ENCODE data around the gene SDK1.

Gene SDK1

GRCh38 chr7:3544202-3544601 is 243.2 kb downstream of the SDK1 start:
- H2AFZ ChIP-seq (ENCODE audit: low read depth, low read length), result no peak overlapping the region
- ATAC-seq (ENCODE audit: insufficient read depth, low read depth), result no peak
- no peaks in the 10 kb centered on the region for H3K9me3 ChIP-seq (ENCODE audit: insufficient read depth, low read length, severe bottlenecking)
- TF ChIP-seq CTCF (IDR thresholded peaks at IDR 0.05; ENCODE audit: borderline replicate concordance, extremely low read depth, low read length, poor library complexity, severe bottlenecking) (peak; percentile 29), EZH2 (IDR thresholded peaks at IDR 0.05; ENCODE audit: borderline replicate concordance, low read depth, low read length, severe bottlenecking) (no peak)
- no peak overlapping the region for H3K4me2 ChIP-seq (ENCODE audit: insufficient read depth, low read length)
- no peaks in the 10 kb centered on the region for H3K79me2 ChIP-seq (ENCODE audit: insufficient read depth, low read length)
- H3K4me3 ChIP-seq (ENCODE audit: low read depth in 1 of 2, low read length in 2 of 2), result no peak overlapping the region
- H3K9ac ChIP-seq (ENCODE audit: low read depth, low read length), result no peak overlapping the region
- no peak for DNase-seq
- H3K36me3 ChIP-seq (ENCODE audit: insufficient read depth, low read length), result no peaks in the 10 kb centered on the region
- H3K27ac ChIP-seq (ENCODE audit: low read length), result no peak overlapping the region
- H3K4me1 ChIP-seq (ENCODE audit: insufficient read depth, low read length), result no peaks in the 10 kb centered on the region
- H3K27me3 ChIP-seq (ENCODE audit: insufficient read depth, low read length, poor library complexity), result peaks cover 15% of the 10 kb centered on the region
- H4K20me1 ChIP-seq (ENCODE audit: insufficient read depth, low read length), result no peaks in the 10 kb centered on the region

GRCh38 chr7:3548815-3549214 is 247.8 kb downstream of the SDK1 start:
- TF ChIP-seq CTCF (IDR thresholded peaks at IDR 0.05; ENCODE audit: borderline replicate concordance, extremely low read depth, low read length, poor library complexity, severe bottlenecking) (no peak), EZH2 (IDR thresholded peaks at IDR 0.05; ENCODE audit: borderline replicate concordance, low read depth, low read length, severe bottlenecking) (no peak)
- H4K20me1 ChIP-seq (ENCODE audit: insufficient read depth, low read length), result no peaks in the 10 kb centered on the region
- no peaks in the 10 kb centered on the region for H3K9me3 ChIP-seq (ENCODE audit: insufficient read depth, low read length, severe bottlenecking)
- no peaks in the 10 kb centered on the region for H3K4me1 ChIP-seq (ENCODE audit: insufficient read depth, low read length)
- H3K4me2 ChIP-seq (ENCODE audit: insufficient read depth, low read length), result no peak overlapping the region
- no peaks in the 10 kb centered on the region for H3K36me3 ChIP-seq (ENCODE audit: insufficient read depth, low read length)
- H3K9ac ChIP-seq (ENCODE audit: low read depth, low read length), result no peak overlapping the region
- no peak overlapping the region for H2AFZ ChIP-seq (ENCODE audit: low read depth, low read length)
- peaks cover 15% of the 10 kb centered on the region for H3K27me3 ChIP-seq (ENCODE audit: insufficient read depth, low read length, poor library complexity)
- H3K79me2 ChIP-seq (ENCODE audit: insufficient read depth, low read length), result no peaks in the 10 kb centered on the region
- H3K27ac ChIP-seq (ENCODE audit: low read length), result no peak overlapping the region
- ATAC-seq (ENCODE audit: insufficient read depth, low read depth) (no peak), DNase-seq (no peak)
- no peak overlapping the region for H3K4me3 ChIP-seq (ENCODE audit: low read depth in 1 of 2, low read length in 2 of 2)

- Histone ChIP-seq H3K79me2 (ENCODE audit: insufficient read depth, low read length) (no peaks in the 10 kb centered on the region), H2AFZ (ENCODE audit: low read depth, low read length) (no peak overlapping the region), H3K27me3 (ENCODE audit: insufficient read depth, low read length, poor library complexity) (peaks cover 14% of the 10 kb centered on the region), H3K4me2 (ENCODE audit: insufficient read depth, low read length) (no peak overlapping the region), H4K20me1 (ENCODE audit: insufficient read depth, low read length) (no peaks in the 10 kb centered on the region), H3K4me3 (ENCODE audit: low read depth in 1 of 2, low read length in 2 of 2) (no peak overlapping the region), H3K36me3 (ENCODE audit: insufficient read depth, low read length) (no peaks in the 10 kb centered on the region), H3K9ac (ENCODE audit: low read depth, low read length) (no peak overlapping the region), H3K4me1 (ENCODE audit: insufficient read depth, low read length) (no peaks in the 10 kb centered on the region), H3K9me3 (ENCODE audit: insufficient read depth, low read length, severe bottlenecking) (no peaks in the 10 kb centered on the region), H3K27ac (ENCODE audit: low read length) (no peak overlapping the region)
- no peak for TF ChIP-seq EZH2 (IDR thresholded peaks at IDR 0.05; ENCODE audit: borderline replicate concordance, low read depth, low read length, severe bottlenecking)
- TF ChIP-seq CTCF (IDR thresholded peaks at IDR 0.05; ENCODE audit: borderline replicate concordance, extremely low read depth, low read length, poor library complexity, severe bottlenecking), result no peak
- DNase-seq (no peak), ATAC-seq (ENCODE audit: insufficient read depth, low read depth) (no peak)
Observed at GRCh38 chr7:3549601-3550000, 248.5 kb downstream of the SDK1 start.

GRCh38 chr7:3551536-3551935 is 250.5 kb downstream of the SDK1 start:
- no peak overlapping the region for H3K27ac ChIP-seq (ENCODE audit: low read length)
- TF ChIP-seq CTCF (IDR thresholded peaks at IDR 0.05; ENCODE audit: borderline replicate concordance, extremely low read depth, low read length, poor library complexity, severe bottlenecking) (no peak), EZH2 (IDR thresholded peaks at IDR 0.05; ENCODE audit: borderline replicate concordance, low read depth, low read length, severe bottlenecking) (no peak)
- H3K9ac ChIP-seq (ENCODE audit: low read depth, low read length), result no peak overlapping the region
- no peaks in the 10 kb centered on the region for H3K79me2 ChIP-seq (ENCODE audit: insufficient read depth, low read length)
- no peak overlapping the region for H2AFZ ChIP-seq (ENCODE audit: low read depth, low read length)
- H3K36me3 ChIP-seq (ENCODE audit: insufficient read depth, low read length), result no peaks in the 10 kb centered on the region
- no peak overlapping the region for H3K4me2 ChIP-seq (ENCODE audit: insufficient read depth, low read length)
- DNase-seq (no peak), ATAC-seq (ENCODE audit: insufficient read depth, low read depth) (no peak)
- H3K9me3 ChIP-seq (ENCODE audit: insufficient read depth, low read length, severe bottlenecking), result no peaks in the 10 kb centered on the region
- no peak overlapping the region for H3K4me3 ChIP-seq (ENCODE audit: low read depth in 1 of 2, low read length in 2 of 2)
- H4K20me1 ChIP-seq (ENCODE audit: insufficient read depth, low read length), result no peaks in the 10 kb centered on the region
- H3K4me1 ChIP-seq (ENCODE audit: insufficient read depth, low read length), result no peaks in the 10 kb centered on the region
- H3K27me3 ChIP-seq (ENCODE audit: insufficient read depth, low read length, poor library complexity), result peaks cover 4% of the 10 kb centered on the region
